GM19455 (cell line): ENCODE results near the gene TPD52L1.
A peak's percentile ranks its signal among the peaks of the same experiment; 100 is the strongest.
"Not testable (repeated sequence)": the region's sequence is repeated elsewhere in the genome, so short reads cannot be mapped to it uniquely, and the experiment has no call there.

ENCODE experiments used
- ATAC-seq: cut with Tn5 transposase; IDR thresholded peaks from one replicate; pipeline ENCODE4 v1.9.1; 2021; ENCODE audit not compliant: unreplicated experiment

TPD52L1 gene

GRCh38 chr6:125269328-125269985 is 115.9 kb downstream of the TPD52L1 start:
- ATAC-seq = no peak

- no peak for ATAC-seq
Measured at GRCh38 chr6:125270380-125270779, 116.8 kb downstream of the TPD52L1 start.

- no peak for ATAC-seq
Measured at GRCh38 chr6:125271486-125272159, 118.0 kb downstream of the TPD52L1 start.

GRCh38 chr6:125273251-125273650 is 119.7 kb downstream of the TPD52L1 start:
- ATAC-seq = no peak

- no peak for ATAC-seq
Measured at GRCh38 chr6:125273965-125274364, 120.4 kb downstream of the TPD52L1 start.

GRCh38 chr6:125274935-125275334 is 121.4 kb downstream of the TPD52L1 start:
- no peak for ATAC-seq

- no peak for ATAC-seq
Measured at GRCh38 chr6:125275779-125276178, 122.2 kb downstream of the TPD52L1 start.

- no peak for ATAC-seq
Measured at GRCh38 chr6:125277838-125278237, 124.3 kb downstream of the TPD52L1 start.

- ATAC-seq = no peak
Measured at GRCh38 chr6:125279961-125280360, 126.4 kb downstream of the TPD52L1 start.

GRCh38 chr6:125280370-125281035 is 126.9 kb downstream of the TPD52L1 start:
- not testable (repeated sequence) for ATAC-seq

- not testable (repeated sequence) for ATAC-seq
Measured at GRCh38 chr6:125282470-125282869, 128.9 kb downstream of the TPD52L1 start.

GRCh38 chr6:125285353-125285752 is 131.8 kb downstream of the TPD52L1 start:
- no peak for ATAC-seq

GRCh38 chr6:125285936-125286335 is 132.4 kb downstream of the TPD52L1 start:
- no peak for ATAC-seq

GRCh38 chr6:125287718-125288117 is 134.1 kb downstream of the TPD52L1 start:
- ATAC-seq = no peak

- no peak for ATAC-seq
Measured at GRCh38 chr6:125293587-125293986, 140.0 kb downstream of the TPD52L1 start.

GRCh38 chr6:125294036-125294435 is 140.5 kb downstream of the TPD52L1 start:
- no peak for ATAC-seq

- ATAC-seq = no peak
Measured at GRCh38 chr6:125294925-125295324, 141.4 kb downstream of the TPD52L1 start.

- no peak for ATAC-seq
Measured at GRCh38 chr6:125296471-125296870, 142.9 kb downstream of the TPD52L1 start.

- ATAC-seq = no peak
Measured at GRCh38 chr6:125299257-125299656, 145.7 kb downstream of the TPD52L1 start.

GRCh38 chr6:125300992-125301434 is 147.4 kb downstream of the TPD52L1 start:
- ATAC-seq = no peak

- peak; percentile 89 for ATAC-seq
Measured at GRCh38 chr6:125301435-125302391, 148.1 kb downstream of the TPD52L1 start, which contains the start of gene HDDC2. Gene HDDC2, minus strand, starts transcription at chr6:125301967. Its CDS starts 35 bp downstream, at chr6:125301932.
